Measurements from ENCODE around the gene FUOM.
"Not testable (repeated sequence)": the region's sequence is repeated elsewhere in the genome, so short reads cannot be mapped to it uniquely, and the experiment has no call there.

The FUOM gene

GRCh38 chr10:133388236-133388972 lies 30.6 kb upstream of the FUOM start:
- DNase-seq, result no peak

- not testable (repeated sequence) for DNase-seq
Measured at GRCh38 chr10:133386951-133387350, 29.1 kb upstream of the FUOM start.

GRCh38 chr10:133385214-133385613 lies 27.4 kb upstream of the FUOM start:
- no peak for DNase-seq

- no peak for DNase-seq
Measured at GRCh38 chr10:133384071-133384470, 26.3 kb upstream of the FUOM start.

GRCh38 chr10:133383551-133383950 lies 25.7 kb upstream of the FUOM start:
- DNase-seq, result no peak

GRCh38 chr10:133381036-133381435 lies 23.2 kb upstream of the FUOM start:
- DNase-seq, result no peak

- DNase-seq, result no peak
Measured at GRCh38 chr10:133379801-133380666, 22.2 kb upstream of the FUOM start.

GRCh38 chr10:133379152-133379800 lies 21.5 kb upstream of the FUOM start, which contains the start of gene PAOX:
TSS of gene PAOX (plus strand) at chr10:133379262. CDS start at chr10:133379317, 55 bp downstream.
- peak; percentile 8 for DNase-seq

GRCh38 chr10:133378251-133379096 lies 20.7 kb upstream of the FUOM start:
- no peak for DNase-seq

- no peak for DNase-seq
Measured at GRCh38 chr10:133377818-133378250, 20.0 kb upstream of the FUOM start.

- no peak for DNase-seq
Measured at GRCh38 chr10:133377025-133377817, 19.4 kb upstream of the FUOM start.

- DNase-seq, result not testable (repeated sequence)
Measured at GRCh38 chr10:133376183-133376582, 18.4 kb upstream of the FUOM start.

GRCh38 chr10:133375357-133376115 lies 17.7 kb upstream of the FUOM start:
- DNase-seq, result no peak

- DNase-seq, result peak; percentile 81
Measured at GRCh38 chr10:133373174-133374090, 15.6 kb upstream of the FUOM start, which contains the start of gene ECHS1. TSS of gene ECHS1 (minus strand) at chr10:133373354. CDS start at chr10:133373333, 21 bp downstream.

GRCh38 chr10:133372507-133372906 lies 14.7 kb upstream of the FUOM start:
- DNase-seq, result no peak

- no peak for DNase-seq
Measured at GRCh38 chr10:133370030-133370786, 12.4 kb upstream of the FUOM start.

- no peak for DNase-seq
Measured at GRCh38 chr10:133368153-133368552, 10.3 kb upstream of the FUOM start.

GRCh38 chr10:133367461-133367860 lies 9.6 kb upstream of the FUOM start:
- DNase-seq, result not testable (repeated sequence)

GRCh38 chr10:133366751-133367150 lies 8.9 kb upstream of the FUOM start:
- DNase-seq, result no peak
